NCI-H2081 (cell line): ENCODE data around the gene SEPSECS.

Experiments
- DNase-seq, 2 experiments: peaks; one replicate each; lab custom pipeline; 2025; lab: John Stamatoyannopoulos, UW

Gene SEPSECS

GRCh38 chr4:25081866-25082471 is 78.3 kb downstream of the SEPSECS start:
- no peak for DNase-seq

GRCh38 chr4:25080571-25080970 is 79.7 kb downstream of the SEPSECS start:
- no peak for DNase-seq

GRCh38 chr4:25078523-25078922 is 81.7 kb downstream of the SEPSECS start:
- DNase-seq, result no peak

GRCh38 chr4:25076625-25077398 is 83.4 kb downstream of the SEPSECS start:
- DNase-seq, result no peak

GRCh38 chr4:25075851-25076250 is 84.4 kb downstream of the SEPSECS start:
- DNase-seq, result no peak

GRCh38 chr4:25075129-25075528 is 85.1 kb downstream of the SEPSECS start:
- DNase-seq, result no peak

GRCh38 chr4:25070545-25070944 is 89.7 kb downstream of the SEPSECS start:
- no peak for DNase-seq
